ENCODE data around the gene CFDP1.
A peak's percentile ranks its signal among the peaks of the same experiment; 100 is the strongest.
"Not testable (repeated sequence)": the region's sequence is repeated elsewhere in the genome, so short reads cannot be mapped to it uniquely, and the experiment has no call there.

Gene CFDP1

GRCh38 chr16:75445298-75445697 lies 12.0 kb upstream of the CFDP1 start:
- no peak for DNase-seq (ENCODE audit: low read depth)
- TF ChIP-seq CTCF (IDR thresholded peaks at IDR 0.05; ENCODE audit: insufficient read depth, low read depth, low read length, missing control alignments): no peak
- H3K4me3 ChIP-seq (ENCODE audit: low read length): no peak overlapping the region

GRCh38 chr16:75443298-75443697 lies 10.0 kb upstream of the CFDP1 start:
- no peak for DNase-seq (ENCODE audit: low read depth)
- no peak for TF ChIP-seq CTCF (IDR thresholded peaks at IDR 0.05; ENCODE audit: insufficient read depth, low read depth, low read length, missing control alignments)
- no peak overlapping the region for H3K4me3 ChIP-seq (ENCODE audit: low read length)

- peak overlapping the region; percentile 91 for H3K4me3 ChIP-seq (ENCODE audit: low read length)
- TF ChIP-seq CTCF (IDR thresholded peaks at IDR 0.05; ENCODE audit: insufficient read depth, low read depth, low read length, missing control alignments): no peak
- peak; percentile 95 for DNase-seq (ENCODE audit: low read depth)
Measured at GRCh38 chr16:75433732-75434413, 570 bp upstream of the CFDP1 start.

- no peak overlapping the region for H3K4me3 ChIP-seq (ENCODE audit: low read length)
- no peak for TF ChIP-seq CTCF (IDR thresholded peaks at IDR 0.05; ENCODE audit: insufficient read depth, low read depth, low read length, missing control alignments)
- no peak for DNase-seq (ENCODE audit: low read depth)
Measured at GRCh38 chr16:75429621-75430403, 3.5 kb downstream of the CFDP1 start.

GRCh38 chr16:75426524-75426923 lies 6.8 kb downstream of the CFDP1 start:
- DNase-seq (ENCODE audit: low read depth): peak; percentile 35
- not testable (repeated sequence) for H3K4me3 ChIP-seq (ENCODE audit: low read length)

- H3K4me3 ChIP-seq (ENCODE audit: low read length); DNase-seq (ENCODE audit: low read depth): not testable (repeated sequence)
Measured at GRCh38 chr16:75424105-75424762, 9.1 kb downstream of the CFDP1 start.

GRCh38 chr16:75423723-75424104 lies 9.6 kb downstream of the CFDP1 start:
- DNase-seq (ENCODE audit: low read depth): no peak

More at GRCh38 chr16:75423723-75424104, 9.6 kb downstream of the CFDP1 start:
- TF ChIP-seq CTCF (IDR thresholded peaks at IDR 0.05; ENCODE audit: insufficient read depth, low read depth, low read length, missing control alignments): no peak
- H3K4me3 ChIP-seq (ENCODE audit: low read length): no peak overlapping the region

All from epithelial cell of esophagus (primary cell).